ENCODE measurements around the gene TUBB.

TUBB gene

GRCh38 chr6:30767944-30768301, 47.8 kb downstream of the TUBB start:
- TF ChIP-seq, protein P1, sequence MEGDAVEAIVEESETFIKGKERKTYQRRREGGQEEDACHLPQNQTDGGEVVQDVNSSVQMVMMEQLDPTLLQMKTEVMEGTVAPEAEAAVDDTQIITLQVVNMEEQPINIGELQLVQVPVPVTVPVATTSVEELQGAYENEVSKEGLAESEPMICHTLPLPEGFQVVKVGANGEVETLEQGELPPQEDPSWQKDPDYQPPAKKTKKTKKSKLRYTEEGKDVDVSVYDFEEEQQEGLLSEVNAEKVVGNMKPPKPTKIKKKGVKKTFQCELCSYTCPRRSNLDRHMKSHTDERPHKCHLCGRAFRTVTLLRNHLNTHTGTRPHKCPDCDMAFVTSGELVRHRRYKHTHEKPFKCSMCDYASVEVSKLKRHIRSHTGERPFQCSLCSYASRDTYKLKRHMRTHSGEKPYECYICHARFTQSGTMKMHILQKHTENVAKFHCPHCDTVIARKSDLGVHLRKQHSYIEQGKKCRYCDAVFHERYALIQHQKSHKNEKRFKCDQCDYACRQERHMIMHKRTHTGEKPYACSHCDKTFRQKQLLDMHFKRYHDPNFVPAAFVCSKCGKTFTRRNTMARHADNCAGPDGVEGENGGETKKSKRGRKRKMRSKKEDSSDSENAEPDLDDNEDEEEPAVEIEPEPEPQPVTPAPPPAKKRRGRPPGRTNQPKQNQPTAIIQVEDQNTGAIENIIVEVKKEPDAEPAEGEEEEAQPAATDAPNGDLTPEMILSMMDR (conservative IDR thresholded peaks at IDR 0.05; ENCODE audit: low read depth), result no peak
- peak overlapping the region; percentile 22; the same call in 1 of the 2 replicates for H3K27ac ChIP-seq
- ChIA-PET CTCF (interaction anchor here (0.6 kb wide), 1 partner anchor 55 kb away, joined by 5 read pairs; no protein-coding TSS in a partner anchor), POLR2A (ENCODE audit: low non-redundant PET) (no interaction called here)
- DNase-seq (ENCODE audit: low spot score), result no peak

- ChIA-PET POLR2A (ENCODE audit: low non-redundant PET) (interaction anchor here (0.5 to 1.6 kb wide), 4 partner anchors 13 to 548 kb away, joined by 3 to 8 read pairs (median 4); partner anchors contain the start of gene IER3), CTCF (interaction anchor here (1.0 to 1.7 kb wide), 2 partner anchors 13 to 145 kb away, joined by 3 to 6 read pairs; partner anchors contain the start of gene VARS2)
- TF ChIP-seq, protein P1 (conservative IDR thresholded peaks at IDR 0.05; ENCODE audit: low read depth), result no peak
- DNase-seq (ENCODE audit: low spot score), result no peak
- H3K27ac ChIP-seq, result peak overlapping the region; percentile 92
Measured at GRCh38 chr6:30768634-30769087, 48.5 kb downstream of the TUBB start.

- DNase-seq (ENCODE audit: low spot score), result peak; percentile 98
- POLR2A ChIA-PET (ENCODE audit: low non-redundant PET), result interaction anchor here (0.5 to 1.6 kb wide), 5 partner anchors 13 to 549 kb away, joined by 3 to 8 read pairs (median 4); partner anchors contain the start of gene IER3
- TF ChIP-seq, protein P1 (conservative IDR thresholded peaks at IDR 0.05; ENCODE audit: low read depth), result no peak
- H3K27ac ChIP-seq, result peak overlapping the region; percentile 92
- CTCF ChIA-PET, result interaction anchor here (0.6 to 1.7 kb wide), 5 partner anchors 12 to 144 kb away, joined by 3 to 6 read pairs (median 3); partner anchors contain the start of gene VARS2
Measured at GRCh38 chr6:30769088-30769852, 49.1 kb downstream of the TUBB start.

DNA sequence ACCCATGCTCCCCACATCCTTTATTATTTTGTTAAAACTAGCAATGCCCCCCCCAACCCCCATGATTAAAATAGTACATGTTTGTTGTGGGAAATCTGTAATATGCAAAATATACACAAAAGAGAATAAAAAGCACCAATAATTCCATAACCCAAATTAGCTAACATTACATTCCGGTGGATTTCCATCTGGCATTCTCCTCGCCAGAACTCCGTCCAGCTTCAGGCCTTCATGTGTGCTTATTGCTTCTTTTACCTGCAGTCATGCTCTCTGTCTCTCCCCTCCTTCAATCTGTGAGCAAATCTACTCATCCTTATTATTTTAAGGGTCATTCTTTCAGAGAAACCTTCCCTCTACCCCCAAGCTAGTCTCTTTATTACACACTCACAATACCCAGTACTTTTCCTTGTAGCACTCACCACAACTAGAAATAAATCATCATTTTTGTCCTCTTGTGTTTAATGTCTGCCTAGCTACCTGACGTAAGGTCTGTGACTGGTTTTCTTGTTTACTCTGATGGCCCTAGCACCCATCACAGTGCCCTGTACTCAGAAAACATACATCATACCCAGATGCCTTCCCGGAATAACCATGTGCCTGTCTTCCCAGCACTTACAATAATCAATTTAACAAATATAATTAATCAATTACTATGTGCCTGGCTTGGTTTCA, 49.8 kb downstream of the TUBB start:
- H3K27ac ChIP-seq, result peak overlapping the region; percentile 92
- ChIA-PET POLR2A (ENCODE audit: low non-redundant PET) (interaction anchor here (0.6 to 1.6 kb wide), 2 partner anchors 26 to 162 kb away, joined by 3 to 8 read pairs; partner anchors contain the start of gene IER3), CTCF (interaction anchor here (0.7 to 1.7 kb wide), 3 partner anchors 11 to 88 kb away, joined by 3 to 6 read pairs (median 3); no protein-coding TSS in a partner anchor)
- TF ChIP-seq, protein P1 (conservative IDR thresholded peaks at IDR 0.05; ENCODE audit: low read depth), result no peak
- no peak for DNase-seq (ENCODE audit: low spot score)

- CTCF ChIA-PET, result interaction anchor here (1.7 kb wide), 1 partner anchor 11 kb away, joined by 6 read pairs; no protein-coding TSS in a partner anchor
- TF ChIP-seq, protein P1 (conservative IDR thresholded peaks at IDR 0.05; ENCODE audit: low read depth), result no peak
- POLR2A ChIA-PET (ENCODE audit: low non-redundant PET), result no interaction called here
- DNase-seq (ENCODE audit: low spot score), result no peak
- peak overlapping the region; percentile 57 for H3K27ac ChIP-seq
Measured at GRCh38 chr6:30770592-30770991, 50.4 kb downstream of the TUBB start.

DNA sequence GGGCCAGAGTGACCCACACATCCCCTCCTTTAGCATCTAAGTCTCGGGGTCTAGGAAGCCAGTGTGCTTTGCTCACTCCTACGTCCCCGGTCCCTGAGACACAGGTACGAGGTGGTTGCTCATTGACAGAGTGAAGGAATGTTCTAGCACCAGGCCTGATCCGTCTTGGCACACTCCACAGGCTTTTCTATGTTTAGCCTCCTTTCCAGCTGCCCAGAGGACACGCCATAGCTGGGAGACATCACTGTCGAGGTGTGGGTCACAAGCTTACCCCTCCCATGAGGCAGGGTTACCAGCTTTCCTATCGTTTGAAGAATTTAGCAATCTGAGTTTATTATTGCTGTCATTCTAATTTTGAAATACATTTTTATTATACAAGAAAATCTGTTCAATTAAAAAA, 54.5 kb downstream of the TUBB start:
- POLR2A ChIA-PET (ENCODE audit: low non-redundant PET), result no interaction called here
- CTCF ChIA-PET, result interaction anchor here (0.7 kb wide), 1 partner anchor 18 kb away, joined by 8 read pairs; no protein-coding TSS in a partner anchor
- TF ChIP-seq, protein P1 (conservative IDR thresholded peaks at IDR 0.05; ENCODE audit: low read depth), result no peak
- H3K27ac ChIP-seq, result peak overlapping the region; percentile 82
- no peak for DNase-seq (ENCODE audit: low spot score)

Data from RWPE1 (cell line).